Thyroid gland (tissue), 4 donors: ENCODE results near the gene FCGR1A. TPM values are rescaled to one million over a fixed set of nuclear protein-coding genes. Genes with fewer than 3 reads are reported as not detected.
"Not testable (repeated sequence)": the region's sequence is repeated elsewhere in the genome, so short reads cannot be mapped to it uniquely, and the experiment has no call there.

Source experiments
- DNase-seq, 2 donors: peaks; one replicate each; pipeline ENCODE4 v3.0.0-alpha.2; 2019
- H3K27ac ChIP-seq, 3 donors: fragments of 200-600 bp; sonication (generic); 1 replicate in 2 of 3; 2 replicates in 1 of 3; pipeline ENCODE4 v1.5.1; 2016 to 2019; ENCODE audit warnings: mild to moderate bottlenecking in 1 of 3, moderate library complexity in 1 of 3
- H3K27me3 ChIP-seq: fragments of 200-600 bp; sonication (generic); one replicate; pipeline ENCODE4 v1.5.1; 2019
- H3K36me3 ChIP-seq, 2 donors: fragments of 200-600 bp; sonication (generic); one replicate each; pipeline ENCODE4 v1.5.1; 2016 to 2019
- H3K4me1 ChIP-seq, 2 donors: fragments of 200-600 bp; sonication (generic); one replicate each; pipeline ENCODE4 v1.5.1; 2017 to 2019
- H3K4me3 ChIP-seq, 3 donors: fragments of 200-600 bp; sonication (generic); replicated peaks in 1 of 3; 1 replicate in 2 of 3; 2 replicates in 1 of 3; pipeline ENCODE4 v1.5.1; 2016; ENCODE audit warnings: mild to moderate bottlenecking in 1 of 3
- H3K9me3 ChIP-seq: fragments of 200-600 bp; sonication (generic); one replicate; pipeline ENCODE4 v1.5.1; 2017
- CTCF ChIP-seq, 6 experiments: fragments of 200-600 bp in 3 of 6; fragments of 450-650 bp in 3 of 6; sonication (generic) in 3 of 6; IDR thresholded peaks; one replicate each; pipeline ENCODE4 v1.5.1; 2016 to 2019; ENCODE audit warnings: antibody characterized with exemption in 6 of 6, mild to moderate bottlenecking in 2 of 6, inconsistent platforms in 1 of 6, moderate library complexity in 1 of 6
- POLR2A ChIP-seq, 2 donors: fragments of 450-650 bp; IDR thresholded peaks; one replicate each; pipeline ENCODE4 v1.6.1; 2017; ENCODE audit warnings: antibody characterized with exemption in 2 of 2, mild to moderate bottlenecking in 2 of 2, moderate library complexity in 1 of 2
- WGBS, 2 donors: methylation state at CpG; one replicate each; pipeline ENCODE4 v1.1.5; 2017; 5-methylcytosine and 5-hydroxymethylcytosine counted together
- intact Hi-C: fragments of 100-400 bp; cut with DNase I; formaldehyde crosslinking; loops from one replicate; pipeline ENCODE4 v1.15.1; 2023
- total RNA-seq, 4 donors: library from RNA; depleted of rRNA; stranded (reverse); fragments of >200 nt; gene quantifications; one replicate each; pipeline ENCODE4 v1.2.3, GENCODE V29; 2016

The FCGR1A gene
- total RNA-seq, 4 donors from 2014 or later: 2.1 to 13.5 (median 2.4) TPM

GRCh38 chr1:149811890-149812829, 29.7 kb downstream of the FCGR1A start:
- H3K4me1 ChIP-seq, intact Hi-C loops, H3K27me3 ChIP-seq, H3K9me3 ChIP-seq, H3K36me3 ChIP-seq: not testable (repeated sequence)
- TF ChIP-seq POLR2A (IDR thresholded peaks at IDR 0.05) (peak in 1 of 2 donors; percentile 94), CTCF (IDR thresholded peaks at IDR 0.05) (peak in 1 of 6 experiments; percentile 10)
- 1% methylated on average over 26 to 40 of the region's 55 CpGs for WGBS, 2 donors
- Histone ChIP-seq H3K27ac (peak overlapping the region; percentile 75 to 80 (median 76)), H3K4me3 (peak overlapping the region; percentile 21 to 39 (median 36))
- DNase-seq: peak; percentile 83

GRCh38 chr1:149812893-149813801, 30.7 kb downstream of the FCGR1A start:
- 0% methylated on average over 10 of the region's 62 CpGs for WGBS, 2 donors
- H3K4me1 ChIP-seq, H3K9me3 ChIP-seq, H3K27me3 ChIP-seq, intact Hi-C loops, H3K36me3 ChIP-seq: not testable (repeated sequence)
- DNase-seq: peak; percentile 64 to 65
- TF ChIP-seq CTCF (IDR thresholded peaks at IDR 0.05) (peak in 1 of 6 experiments; percentile 4), POLR2A (IDR thresholded peaks at IDR 0.05) (peak in 1 of 2 donors; percentile 91)
- Histone ChIP-seq H3K4me3 (peak overlapping the region in 2 of 3 donors; percentile 17 to 36), H3K27ac (peak overlapping the region; percentile 63 to 80 (median 66))

- H3K27ac ChIP-seq, DNase-seq, intact Hi-C loops, H3K36me3 ChIP-seq, H3K4me3 ChIP-seq, H3K4me1 ChIP-seq, H3K9me3 ChIP-seq, H3K27me3 ChIP-seq: not testable (repeated sequence)
- 89 to 91% methylated on average over 4 of the region's 5 CpGs for WGBS, 2 donors
Observed at GRCh38 chr1:149820387-149820786, 37.9 kb downstream of the FCGR1A start.

- no CpG with 5 or more reads among the region's 2 CpGs for WGBS, 2 donors
- H3K36me3 ChIP-seq, H3K27ac ChIP-seq, H3K4me3 ChIP-seq, H3K9me3 ChIP-seq, H3K27me3 ChIP-seq, DNase-seq, intact Hi-C loops, H3K4me1 ChIP-seq: not testable (repeated sequence)
Observed at GRCh38 chr1:149826555-149826954, 44.1 kb downstream of the FCGR1A start.

- H3K27me3 ChIP-seq, DNase-seq, H3K36me3 ChIP-seq, H3K27ac ChIP-seq, intact Hi-C loops, H3K9me3 ChIP-seq, H3K4me3 ChIP-seq, H3K4me1 ChIP-seq: not testable (repeated sequence)
- WGBS, 2 donors: no CpG with 5 or more reads among the region's 32 CpGs
Observed at GRCh38 chr1:149831764-149832315, 49.3 kb downstream of the FCGR1A start.

GRCh38 chr1:149832316-149833126, 50.0 kb downstream of the FCGR1A start:
- H3K27me3 ChIP-seq, intact Hi-C loops, H3K4me3 ChIP-seq, DNase-seq, H3K4me1 ChIP-seq, H3K27ac ChIP-seq, H3K36me3 ChIP-seq, H3K9me3 ChIP-seq: not testable (repeated sequence)
- WGBS, 2 donors: no CpG with 5 or more reads among the region's 55 CpGs

GRCh38 chr1:149833144-149833543, 50.6 kb downstream of the FCGR1A start:
- H3K36me3 ChIP-seq, DNase-seq, H3K27ac ChIP-seq, intact Hi-C loops, H3K4me3 ChIP-seq, H3K9me3 ChIP-seq, H3K27me3 ChIP-seq, H3K4me1 ChIP-seq: not testable (repeated sequence)
- WGBS, 2 donors: no CpG with 5 or more reads among the region's 15 CpGs

- DNase-seq, H3K9me3 ChIP-seq, H3K4me3 ChIP-seq, intact Hi-C loops, H3K27me3 ChIP-seq, H3K36me3 ChIP-seq, H3K27ac ChIP-seq: not testable (repeated sequence)
- peaks cover 13 to 25% of the 10 kb centered on the region in 2 donors for H3K4me1 ChIP-seq
- no CpG with 5 or more reads among the region's 26 CpGs for WGBS, 2 donors
Observed at GRCh38 chr1:149841149-149841548, 58.7 kb downstream of the FCGR1A start.
